Progenitor cell of endocrine pancreas (in vitro differentiated cells): ENCODE results near the gene KCNMB3. TPM values are rescaled to one million over a fixed set of nuclear protein-coding genes. Genes with fewer than 3 reads are reported as not detected.
A peak's percentile ranks its signal among the peaks of the same experiment; 100 is the strongest.
"Not testable (repeated sequence)": the region's sequence is repeated elsewhere in the genome, so short reads cannot be mapped to it uniquely, and the experiment has no call there.

Experiments used
- DNase-seq: peaks from one replicate; pipeline ENCODE4 v3.0.0; 2021; ENCODE audit warnings: low spot score; ENCODE audit not compliant: unreplicated experiment
- H3K27ac Mint-ChIP-seq: 2 replicates; pipeline ENCODE4 v1.8.0; 2021; ENCODE audit warnings: mild to moderate bottlenecking, moderate library complexity, mixed read lengths
- H3K27me3 Mint-ChIP-seq: 2 replicates; pipeline ENCODE4 v1.8.0; 2021; ENCODE audit warnings: mixed read lengths
- H3K36me3 Mint-ChIP-seq: 2 replicates; pipeline ENCODE4 v1.8.0; 2022; ENCODE audit warnings: mixed read lengths; ENCODE audit not compliant: insufficient read depth
- H3K4me1 Mint-ChIP-seq: 2 replicates; pipeline ENCODE4 v1.8.0; 2021; ENCODE audit warnings: low read depth, mixed read lengths
- H3K4me3 Mint-ChIP-seq: 2 replicates; pipeline ENCODE4 v1.8.0; 2021; ENCODE audit warnings: low read depth, mild to moderate bottlenecking, moderate library complexity, mixed read lengths
- H3K9me3 Mint-ChIP-seq: 2 replicates; pipeline ENCODE4 v1.8.0; 2021; ENCODE audit warnings: low read depth, mixed read lengths
- CTCF ChIP-seq: fragments of 200-600 bp; sonication (generic); IDR thresholded peaks from one replicate; pipeline ENCODE4 v1.5.0; 2021; ENCODE audit warnings: antibody characterized with exemption, mild to moderate bottlenecking; ENCODE audit not compliant: unreplicated experiment
- total RNA-seq: library from RNA; stranded (reverse); gene quantifications from 2 replicates; pipeline ENCODE4 v1.2.1, GENCODE V29; 2021

KCNMB3 gene
- total RNA-seq, 1 donor from 2014 or later, result 4.4 TPM

- Mint-ChIP-seq H3K27me3 (no peaks in the 10 kb centered on the region), H3K4me1 (no peaks in the 10 kb centered on the region), H3K36me3 (peaks cover 6% of the 10 kb centered on the region), H3K4me3 (no peak overlapping the region), H3K27ac (no peak overlapping the region), H3K9me3 (no peaks in the 10 kb centered on the region)
- TF ChIP-seq CTCF, result no peak
- DNase-seq, result no peak
Measured at GRCh38 chr3:179223548-179223947, 27.4 kb downstream of the KCNMB3 start.

- H3K27ac Mint-ChIP-seq, DNase-seq, H3K9me3 Mint-ChIP-seq, H3K4me1 Mint-ChIP-seq, H3K36me3 Mint-ChIP-seq, H3K27me3 Mint-ChIP-seq, H3K4me3 Mint-ChIP-seq: not testable (repeated sequence)
Measured at GRCh38 chr3:179218213-179218612, 32.7 kb downstream of the KCNMB3 start.

- not testable (repeated sequence) for H3K4me3 Mint-ChIP-seq, H3K27me3 Mint-ChIP-seq
Measured at GRCh38 chr3:179215550-179215949, 35.4 kb downstream of the KCNMB3 start.

GRCh38 chr3:179200790-179201189 is 50.1 kb downstream of the KCNMB3 start:
- Mint-ChIP-seq H3K9me3 (no peaks in the 10 kb centered on the region), H3K4me1 (peaks cover 4% of the 10 kb centered on the region), H3K4me3 (no peak overlapping the region), H3K27me3 (no peaks in the 10 kb centered on the region), H3K36me3 (peaks cover 28% of the 10 kb centered on the region), H3K27ac (no peak overlapping the region)
- DNase-seq, result no peak
- TF ChIP-seq CTCF, result no peak

More at GRCh38 chr3:179215550-179215949, 35.4 kb downstream of the KCNMB3 start:
- H3K9me3 Mint-ChIP-seq, H3K36me3 Mint-ChIP-seq, DNase-seq, H3K4me1 Mint-ChIP-seq, H3K27ac Mint-ChIP-seq: not testable (repeated sequence)

- peak overlapping the region; percentile 56 for H3K27ac Mint-ChIP-seq
- no peak overlapping the region for H3K4me3 Mint-ChIP-seq
- DNase-seq, result no peak
- no peaks in the 10 kb centered on the region for H3K9me3 Mint-ChIP-seq
- no peak for TF ChIP-seq CTCF
- peaks cover 12% of the 10 kb centered on the region for H3K36me3 Mint-ChIP-seq
- H3K27me3 Mint-ChIP-seq, result no peaks in the 10 kb centered on the region
- H3K4me1 Mint-ChIP-seq, result peaks cover 8% of the 10 kb centered on the region
Measured at GRCh38 chr3:179196700-179197099, 54.2 kb downstream of the KCNMB3 start.

GRCh38 chr3:179196098-179196497 is 54.8 kb downstream of the KCNMB3 start:
- H3K27me3 Mint-ChIP-seq, result no peaks in the 10 kb centered on the region
- no peak for TF ChIP-seq CTCF
- DNase-seq, result no peak
- H3K27ac Mint-ChIP-seq, result no peak overlapping the region
- no peaks in the 10 kb centered on the region for H3K9me3 Mint-ChIP-seq
- no peak overlapping the region for H3K4me3 Mint-ChIP-seq
- H3K4me1 Mint-ChIP-seq, result peaks cover 8% of the 10 kb centered on the region
- peaks cover 10% of the 10 kb centered on the region for H3K36me3 Mint-ChIP-seq
